ENCODE results near the gene SEC61B.

SEC61B gene

GRCh38 chr9:99221621-99222415 is at the start of gene SEC61B, which contains the start of gene ALG2:
SEC61B (plus strand) TSS chr9:99222282; CDS start chr9:99222364, 82 bp downstream.
ALG2 (minus strand) TSS chr9:99221942; CDS start chr9:99221894, 48 bp downstream.
- peak; percentile 69 to 99 (median 94) for DNase-seq

DNA sequence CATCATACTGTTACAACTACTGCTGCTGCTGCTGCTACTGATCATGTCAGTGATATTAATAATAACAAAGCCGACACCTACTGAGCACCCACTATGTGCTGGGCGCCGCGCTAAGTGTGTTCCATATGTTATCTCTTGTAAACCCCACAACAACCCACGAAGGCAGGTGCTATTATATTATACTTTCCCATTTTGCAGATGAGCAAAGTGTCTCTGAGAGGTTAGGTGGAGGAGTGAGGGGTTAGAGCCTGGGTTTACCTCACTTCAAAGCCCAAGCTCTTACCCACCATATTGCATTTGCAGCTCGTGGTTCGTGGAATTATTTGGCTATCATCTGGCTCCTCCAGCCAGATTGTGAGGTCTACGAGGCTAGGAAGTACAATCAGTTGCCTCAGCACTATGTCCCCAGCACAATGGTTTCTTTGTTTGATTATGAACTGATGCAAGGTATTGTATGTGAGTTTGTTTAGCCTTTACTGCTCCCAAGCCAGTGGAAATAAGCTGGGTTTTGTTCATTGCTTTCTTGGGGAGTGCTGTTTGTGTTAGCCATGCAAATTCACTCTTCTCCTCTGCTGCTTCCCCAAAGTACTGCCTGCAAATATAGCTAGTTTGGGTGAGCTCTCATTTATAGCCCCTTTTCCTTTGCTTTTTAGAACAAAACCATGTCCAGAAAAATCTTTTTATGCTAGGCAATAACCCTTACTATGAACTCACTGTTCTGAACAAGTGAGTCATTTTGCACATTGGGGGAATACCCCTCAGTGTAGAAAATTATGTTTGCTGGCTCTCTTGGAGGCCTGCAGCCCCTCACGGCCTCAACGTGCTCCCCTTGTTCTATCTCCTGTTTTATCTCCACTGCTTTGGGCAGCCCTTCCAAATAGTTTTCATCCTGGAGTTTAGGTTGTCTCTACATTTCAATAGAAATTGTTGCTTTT is 48.2 kb upstream of the SEC61B start:
- DNase-seq = peak in 1 of 14 donors; percentile 19

GRCh38 chr9:99176527-99177013 is 45.5 kb upstream of the SEC61B start:
- DNase-seq = no peak

GRCh38 chr9:99177576-99178366 is 44.3 kb upstream of the SEC61B start:
- no peak for DNase-seq

DNA sequence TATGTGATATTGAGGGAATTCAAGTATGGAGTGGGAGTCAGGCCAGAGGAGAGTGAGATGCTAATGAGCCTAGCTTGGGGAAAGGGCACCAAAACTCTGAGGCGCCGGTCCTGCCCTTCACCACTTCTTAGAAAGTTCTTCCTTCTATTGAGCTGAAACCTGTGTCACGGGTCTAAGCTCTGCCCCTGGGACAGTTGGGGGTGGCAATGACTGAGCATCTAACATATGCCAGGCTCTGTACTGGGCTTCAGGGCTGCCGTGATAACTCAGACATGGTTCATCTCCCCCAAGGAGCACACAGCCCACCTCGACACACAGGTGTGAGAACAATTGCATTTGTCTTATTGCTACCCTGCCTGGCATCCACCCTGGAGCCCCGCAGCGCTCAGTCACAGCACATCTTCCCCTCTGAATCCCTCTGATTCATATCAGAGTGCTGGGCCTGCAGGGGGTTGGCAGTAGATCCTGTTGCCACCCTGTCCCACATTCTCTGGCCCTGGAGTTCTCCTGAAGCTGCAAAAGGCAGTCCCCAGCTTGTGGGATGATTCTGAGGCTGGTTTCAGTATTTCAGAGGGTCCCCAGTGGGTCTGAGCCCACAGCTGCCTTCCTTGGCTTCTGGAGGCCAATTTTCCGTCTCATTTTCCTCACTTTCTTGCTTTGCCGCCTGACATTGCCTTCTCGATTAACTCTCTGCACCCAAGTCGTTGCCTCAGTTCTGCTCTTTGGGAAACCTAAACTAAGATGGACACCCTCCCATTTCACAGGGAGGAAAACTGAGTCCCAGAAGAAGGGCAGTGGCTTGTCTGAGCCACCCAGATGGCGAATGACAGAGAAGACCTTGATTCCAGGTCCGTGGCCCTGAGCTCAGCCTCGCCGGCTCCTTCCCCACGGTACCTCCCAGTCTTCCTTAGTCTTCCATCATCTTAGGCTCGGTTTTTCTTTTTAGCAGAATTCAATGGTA is 42.9 kb upstream of the SEC61B start:
- DNase-seq = no peak

GRCh38 chr9:99180199-99180598 is 41.9 kb upstream of the SEC61B start:
- DNase-seq = no peak

GRCh38 chr9:99180662-99181061 is 41.4 kb upstream of the SEC61B start:
- no peak for DNase-seq

- DNase-seq = no peak
These were observed 40.9 kb upstream of the SEC61B start for GRCh38 chr9:99181206-99181605.

GRCh38 chr9:99181621-99182020 is 40.5 kb upstream of the SEC61B start:
- no peak for DNase-seq

GRCh38 chr9:99182356-99182755 is 39.7 kb upstream of the SEC61B start:
- DNase-seq = no peak

- no peak for DNase-seq
These were observed 38.5 kb upstream of the SEC61B start for GRCh38 chr9:99183616-99184015.

DNA sequence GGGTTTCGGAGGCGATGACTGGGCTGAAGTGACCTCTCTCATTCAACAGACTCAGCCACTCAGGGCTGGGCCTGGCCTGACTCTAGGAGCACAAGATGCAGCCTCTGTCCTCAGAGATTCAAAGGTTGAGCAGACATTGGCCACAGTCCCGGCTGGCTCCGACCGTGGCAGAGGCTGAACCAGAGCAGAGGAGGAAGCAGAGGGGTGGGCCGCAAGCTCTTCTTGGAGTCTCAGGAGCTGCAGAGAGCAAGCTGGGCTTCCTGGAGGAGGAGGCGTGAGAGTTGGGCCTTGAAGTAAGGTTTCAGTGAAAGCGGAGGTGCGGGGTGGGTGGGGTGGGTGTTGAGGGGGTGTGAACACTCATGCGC is 38.0 kb upstream of the SEC61B start:
- DNase-seq = peak in 1 of 14 donors; percentile 50

GRCh38 chr9:99184475-99185347 is 37.4 kb upstream of the SEC61B start:
- peak in 13 of 14 donors; percentile 35 to 85 (median 77) for DNase-seq

- no peak for DNase-seq
These were observed 36.8 kb upstream of the SEC61B start for GRCh38 chr9:99185348-99185632.

- DNase-seq = peak in 1 of 14 donors; percentile 58
These were observed 36.1 kb upstream of the SEC61B start for GRCh38 chr9:99185934-99186333.

- DNase-seq = no peak
These were observed 34.8 kb upstream of the SEC61B start for GRCh38 chr9:99187311-99187710.

- DNase-seq = no peak
These were observed 32.9 kb upstream of the SEC61B start for GRCh38 chr9:99189186-99189585.

- DNase-seq = peak in 1 of 14 donors; percentile 87
These were observed 32.0 kb upstream of the SEC61B start for GRCh38 chr9:99189887-99190596.

GRCh38 chr9:99190597-99191283 is 31.3 kb upstream of the SEC61B start:
- DNase-seq = no peak
